ENCODE measurements around the gene IRS2. TPM values are rescaled to one million over a fixed set of nuclear protein-coding genes. Genes with fewer than 3 reads are reported as not detected.

IRS2 gene
- polyA plus RNA-seq, 1 donor (not counting 4 experiments of a cell fraction or from before 2014, with no cell fraction given), result 2.3 TPM

GRCh38 chr13:109724603-109725002 lies 61.8 kb downstream of the IRS2 start:
- Histone ChIP-seq H3K4me2 (ENCODE audit: control insufficient read depth, extremely low read depth, insufficient read depth, low read depth, low read length) (no peak overlapping the region), H3K9ac (ENCODE audit: control insufficient read depth, extremely low read depth, insufficient read depth, low read length) (no peak overlapping the region), H3K79me2 (ENCODE audit: control insufficient read depth, insufficient read depth, low read length) (no peaks in the 10 kb centered on the region), H4K20me1 (ENCODE audit: control insufficient read depth, extremely low read depth, insufficient read depth, low read length) (no peaks in the 10 kb centered on the region), H3K9me1 (ENCODE audit: control insufficient read depth, extremely low read depth, insufficient read depth, low read length) (no peaks in the 10 kb centered on the region), H3K4me3 (ENCODE audit: control insufficient read depth in 2 of 3, extremely low read depth in 1 of 3, insufficient read depth in 2 of 3, low read depth in 1 of 3, low read length in 3 of 3) (no peak overlapping the region), H3K27ac (ENCODE audit: control insufficient read depth, insufficient read depth, low read length) (no peak overlapping the region), H2AFZ (ENCODE audit: control insufficient read depth, low read length) (no peak overlapping the region), H3K4me1 (ENCODE audit: control insufficient read depth, extremely low read depth, insufficient read depth, low read length) (peaks cover 8% of the 10 kb centered on the region), H3K9me3 (ENCODE audit: control insufficient read depth, low read depth, low read length) (no peaks in the 10 kb centered on the region), H3K27me3 (ENCODE audit: control insufficient read depth, extremely low read depth, insufficient read depth, low read length) (no peaks in the 10 kb centered on the region), H3K36me3 (ENCODE audit: control insufficient read depth in 2 of 2, extremely low read depth in 1 of 2, insufficient read depth in 2 of 2, low read length in 2 of 2) (no peaks in the 10 kb centered on the region)
- no peak for DNase-seq (ENCODE audit: low read depth, low spot score)
- TF ChIP-seq EZH2 (IDR thresholded peaks at IDR 0.05; ENCODE audit: low read length) (no peak), CTCF (optimal IDR thresholded peaks at IDR 0.05 in 1 of 3, IDR thresholded peaks at IDR 0.05 in 1 of 3, conservative IDR thresholded peaks at IDR 0.05 in 1 of 3; ENCODE audit: extremely low read depth in 1 of 3, insufficient read depth in 2 of 3, low read length in 3 of 3) (no peak)
- dilution Hi-C loops (cut with MboI; ENCODE audit: extremely low pct_ligation_motif_present, low sequenced_read_pairs), result no loop called here
- FAIRE-seq, result no peak

- no peak for TF ChIP-seq EZH2 (IDR thresholded peaks at IDR 0.05; ENCODE audit: low read length)
- TF ChIP-seq CTCF (optimal IDR thresholded peaks at IDR 0.05 in 1 of 3, IDR thresholded peaks at IDR 0.05 in 1 of 3, conservative IDR thresholded peaks at IDR 0.05 in 1 of 3; ENCODE audit: extremely low read depth in 1 of 3, insufficient read depth in 2 of 3, low read length in 3 of 3), result no peak
- H4K20me1 ChIP-seq (ENCODE audit: control insufficient read depth, extremely low read depth, insufficient read depth, low read length), result no peaks in the 10 kb centered on the region
Measured at GRCh38 chr13:109723046-109723445, 63.3 kb downstream of the IRS2 start.

More at GRCh38 chr13:109723046-109723445, 63.3 kb downstream of the IRS2 start:
- dilution Hi-C loops (cut with MboI; ENCODE audit: extremely low pct_ligation_motif_present, low sequenced_read_pairs), result no loop called here
- Histone ChIP-seq H3K4me1 (ENCODE audit: control insufficient read depth, extremely low read depth, insufficient read depth, low read length) (no peaks in the 10 kb centered on the region), H3K4me3 (ENCODE audit: control insufficient read depth in 2 of 3, extremely low read depth in 1 of 3, insufficient read depth in 2 of 3, low read depth in 1 of 3, low read length in 3 of 3) (no peak overlapping the region), H3K36me3 (ENCODE audit: control insufficient read depth in 2 of 2, extremely low read depth in 1 of 2, insufficient read depth in 2 of 2, low read length in 2 of 2) (no peaks in the 10 kb centered on the region), H3K27me3 (ENCODE audit: control insufficient read depth, extremely low read depth, insufficient read depth, low read length) (no peaks in the 10 kb centered on the region), H3K4me2 (ENCODE audit: control insufficient read depth, extremely low read depth, insufficient read depth, low read depth, low read length) (no peak overlapping the region), H3K9me1 (ENCODE audit: control insufficient read depth, extremely low read depth, insufficient read depth, low read length) (no peaks in the 10 kb centered on the region), H3K9ac (ENCODE audit: control insufficient read depth, extremely low read depth, insufficient read depth, low read length) (no peak overlapping the region), H3K27ac (ENCODE audit: control insufficient read depth, insufficient read depth, low read length) (no peak overlapping the region), H2AFZ (ENCODE audit: control insufficient read depth, low read length) (no peak overlapping the region), H3K9me3 (ENCODE audit: control insufficient read depth, low read depth, low read length) (no peaks in the 10 kb centered on the region), H3K79me2 (ENCODE audit: control insufficient read depth, insufficient read depth, low read length) (no peaks in the 10 kb centered on the region)
- no peak for DNase-seq (ENCODE audit: low read depth, low spot score)
- FAIRE-seq, result peak; percentile 43
